ENCODE results near the gene AP4M1.

AP4M1 gene

DNA sequence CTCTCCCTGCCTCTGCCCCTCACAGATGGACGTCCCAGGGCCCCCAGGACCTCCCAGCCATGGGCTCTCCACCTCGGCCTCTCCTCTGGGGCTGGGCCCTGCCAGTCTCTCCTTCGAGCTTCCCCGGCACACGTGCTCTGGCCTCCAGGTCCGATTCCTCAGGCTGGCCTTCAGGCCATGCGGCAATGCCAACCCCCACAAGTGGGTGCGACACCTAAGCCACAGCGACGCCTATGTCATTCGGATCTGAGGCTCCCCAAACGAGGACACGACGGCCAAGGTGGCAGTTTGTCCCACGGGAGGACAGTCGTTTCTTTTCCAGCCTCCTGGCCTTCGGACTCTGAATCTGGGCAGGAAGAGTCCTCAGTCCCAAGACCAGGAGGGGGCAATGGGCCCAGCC lies 5.2 kb downstream of the AP4M1 start:
- Histone ChIP-seq H3K4me3 (ENCODE audit: low read length) (no peak overlapping the region), H3K4me1 (ENCODE audit: insufficient read depth, low read length) (peaks cover 5% of the 10 kb centered on the region), H3K36me3 (ENCODE audit: insufficient read depth, low read length) (peaks cover 55% of the 10 kb centered on the region), H3K27me3 (ENCODE audit: insufficient read depth, low read length) (no peaks in the 10 kb centered on the region), H3K9me3 (ENCODE audit: low read length) (no peaks in the 10 kb centered on the region), H2AFZ (ENCODE audit: low read depth, low read length) (no peak overlapping the region)

- Histone ChIP-seq H3K27me3 (ENCODE audit: insufficient read depth, low read length) (no peaks in the 10 kb centered on the region), H3K4me1 (ENCODE audit: insufficient read depth, low read length) (peaks cover 5% of the 10 kb centered on the region), H2AFZ (ENCODE audit: low read depth, low read length) (no peak overlapping the region), H3K4me3 (ENCODE audit: low read length) (no peak overlapping the region), H3K9me3 (ENCODE audit: low read length) (no peaks in the 10 kb centered on the region), H3K36me3 (ENCODE audit: insufficient read depth, low read length) (peaks cover 61% of the 10 kb centered on the region)
Measured at GRCh38 chr7:100107125-100107737, 5.8 kb downstream of the AP4M1 start.

- H3K36me3 ChIP-seq (ENCODE audit: insufficient read depth, low read length): peaks cover 65% of the 10 kb centered on the region
- H3K4me1 ChIP-seq (ENCODE audit: insufficient read depth, low read length): no peaks in the 10 kb centered on the region
- H3K27me3 ChIP-seq (ENCODE audit: insufficient read depth, low read length): no peaks in the 10 kb centered on the region
- no peaks in the 10 kb centered on the region for H3K9me3 ChIP-seq (ENCODE audit: low read length)
- H3K4me3 ChIP-seq (ENCODE audit: low read length): no peak overlapping the region
- no peak overlapping the region for H2AFZ ChIP-seq (ENCODE audit: low read depth, low read length)
Measured at GRCh38 chr7:100107890-100108289, 6.4 kb downstream of the AP4M1 start.

DNA sequence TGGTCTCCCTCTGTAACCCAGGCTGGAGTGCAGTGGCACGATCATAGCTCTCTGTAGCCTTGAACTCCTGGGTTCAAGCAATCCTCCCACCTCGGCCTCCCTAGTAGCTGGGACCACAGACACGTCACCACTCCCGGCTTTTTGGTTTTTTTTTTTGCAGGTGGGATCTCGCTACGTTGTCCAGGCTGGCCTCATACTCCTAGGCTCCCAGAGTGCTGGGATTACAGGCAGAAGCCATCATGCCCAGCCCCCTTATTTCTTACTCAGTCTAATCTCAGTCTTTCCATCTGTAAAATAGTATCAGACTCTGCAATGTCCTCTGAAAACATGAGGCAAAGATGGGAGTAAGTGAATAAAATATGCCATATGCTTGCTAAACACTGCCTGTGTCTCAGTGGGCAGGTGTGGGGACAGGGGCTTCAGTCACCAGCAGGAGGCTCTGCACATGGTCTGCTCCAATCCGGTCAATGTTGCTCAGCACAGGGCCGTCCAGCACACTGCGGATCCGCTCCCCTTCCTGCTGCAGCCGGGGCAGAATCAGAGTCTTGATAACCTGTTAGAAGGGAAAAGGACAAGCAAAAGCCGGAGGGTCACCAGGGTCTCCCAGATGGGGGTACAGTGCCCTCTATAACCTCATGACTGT lies 8.2 kb downstream of the AP4M1 start:
- Histone ChIP-seq H3K4me3 (ENCODE audit: low read length) (no peak overlapping the region), H3K36me3 (ENCODE audit: insufficient read depth, low read length) (peaks cover 77% of the 10 kb centered on the region), H3K4me1 (ENCODE audit: insufficient read depth, low read length) (no peaks in the 10 kb centered on the region), H3K27me3 (ENCODE audit: insufficient read depth, low read length) (no peaks in the 10 kb centered on the region), H2AFZ (ENCODE audit: low read depth, low read length) (no peak overlapping the region), H3K9me3 (ENCODE audit: low read length) (no peaks in the 10 kb centered on the region)

GRCh38 chr7:100111156-100111555 lies 9.7 kb downstream of the AP4M1 start:
- no peak overlapping the region for H3K4me3 ChIP-seq (ENCODE audit: low read length)
- no peak overlapping the region for H2AFZ ChIP-seq (ENCODE audit: low read depth, low read length)
- peaks cover 72% of the 10 kb centered on the region for H3K36me3 ChIP-seq (ENCODE audit: insufficient read depth, low read length)
- no peaks in the 10 kb centered on the region for H3K4me1 ChIP-seq (ENCODE audit: insufficient read depth, low read length)
- H3K9me3 ChIP-seq (ENCODE audit: low read length): no peaks in the 10 kb centered on the region
- H3K27me3 ChIP-seq (ENCODE audit: insufficient read depth, low read length): no peaks in the 10 kb centered on the region

DNA sequence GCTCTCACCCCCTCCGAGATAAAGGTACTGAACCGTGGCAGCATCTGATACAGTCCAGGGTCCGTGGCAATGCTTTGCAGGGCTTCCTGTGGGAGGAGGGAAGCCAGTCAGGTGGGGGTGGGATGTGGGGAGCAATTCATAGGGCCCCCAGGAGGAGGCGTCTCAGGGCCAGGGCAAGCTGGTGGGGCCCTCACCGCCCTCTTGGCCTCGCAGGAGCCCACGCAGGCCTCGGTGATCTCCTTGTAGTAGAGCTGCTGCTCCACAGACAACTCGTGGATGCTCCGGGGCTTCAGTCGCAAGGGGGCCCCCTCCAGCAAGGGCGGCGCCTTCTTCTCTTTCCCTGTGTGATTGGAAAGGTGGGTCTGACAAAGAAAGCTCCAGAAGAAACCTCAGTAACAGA lies 10.5 kb downstream of the AP4M1 start:
- Histone ChIP-seq H3K27me3 (ENCODE audit: insufficient read depth, low read length) (no peaks in the 10 kb centered on the region), H2AFZ (ENCODE audit: low read depth, low read length) (no peak overlapping the region), H3K4me1 (ENCODE audit: insufficient read depth, low read length) (no peaks in the 10 kb centered on the region), H3K4me3 (ENCODE audit: low read length) (no peak overlapping the region), H3K36me3 (ENCODE audit: insufficient read depth, low read length) (peaks cover 66% of the 10 kb centered on the region), H3K9me3 (ENCODE audit: low read length) (no peaks in the 10 kb centered on the region)

DNA sequence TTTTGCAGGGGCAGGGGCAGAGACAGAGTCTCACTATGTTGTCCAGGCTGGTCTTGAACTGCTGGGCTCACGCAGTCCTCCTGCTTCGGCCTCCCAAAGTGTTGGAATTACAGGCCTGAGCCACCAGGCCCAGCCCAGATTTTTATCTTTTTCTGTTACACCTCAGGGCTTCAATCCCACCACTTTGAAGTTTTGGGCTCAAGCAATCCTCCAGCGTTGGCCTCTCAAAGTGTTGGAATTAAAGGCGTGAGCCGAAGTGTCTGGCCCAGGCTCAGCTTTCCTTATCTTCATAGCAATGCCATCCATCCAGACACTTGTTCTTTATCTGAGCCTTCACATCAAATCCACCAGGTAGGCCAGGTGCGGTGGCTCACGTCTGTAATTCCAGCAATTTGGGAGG lies 13.6 kb downstream of the AP4M1 start:
- H3K36me3 ChIP-seq (ENCODE audit: insufficient read depth, low read length): peaks cover 43% of the 10 kb centered on the region
- H3K27me3 ChIP-seq (ENCODE audit: insufficient read depth, low read length): no peaks in the 10 kb centered on the region
- H3K4me1 ChIP-seq (ENCODE audit: insufficient read depth, low read length): peaks cover 6% of the 10 kb centered on the region
- H3K9me3 ChIP-seq (ENCODE audit: low read length): no peaks in the 10 kb centered on the region
- no peak overlapping the region for H3K4me3 ChIP-seq (ENCODE audit: low read length)
- H2AFZ ChIP-seq (ENCODE audit: low read depth, low read length): no peak overlapping the region

- Histone ChIP-seq H3K4me1 (ENCODE audit: insufficient read depth, low read length) (peaks cover 12% of the 10 kb centered on the region), H3K9me3 (ENCODE audit: low read length) (no peaks in the 10 kb centered on the region), H2AFZ (ENCODE audit: low read depth, low read length) (peak overlapping the region; percentile 51), H3K4me3 (ENCODE audit: low read length) (peak overlapping the region; percentile 70), H3K36me3 (ENCODE audit: insufficient read depth, low read length) (peaks cover 16% of the 10 kb centered on the region), H3K27me3 (ENCODE audit: insufficient read depth, low read length) (no peaks in the 10 kb centered on the region)
Measured at GRCh38 chr7:100118388-100119071, 17.1 kb downstream of the AP4M1 start.

DNA sequence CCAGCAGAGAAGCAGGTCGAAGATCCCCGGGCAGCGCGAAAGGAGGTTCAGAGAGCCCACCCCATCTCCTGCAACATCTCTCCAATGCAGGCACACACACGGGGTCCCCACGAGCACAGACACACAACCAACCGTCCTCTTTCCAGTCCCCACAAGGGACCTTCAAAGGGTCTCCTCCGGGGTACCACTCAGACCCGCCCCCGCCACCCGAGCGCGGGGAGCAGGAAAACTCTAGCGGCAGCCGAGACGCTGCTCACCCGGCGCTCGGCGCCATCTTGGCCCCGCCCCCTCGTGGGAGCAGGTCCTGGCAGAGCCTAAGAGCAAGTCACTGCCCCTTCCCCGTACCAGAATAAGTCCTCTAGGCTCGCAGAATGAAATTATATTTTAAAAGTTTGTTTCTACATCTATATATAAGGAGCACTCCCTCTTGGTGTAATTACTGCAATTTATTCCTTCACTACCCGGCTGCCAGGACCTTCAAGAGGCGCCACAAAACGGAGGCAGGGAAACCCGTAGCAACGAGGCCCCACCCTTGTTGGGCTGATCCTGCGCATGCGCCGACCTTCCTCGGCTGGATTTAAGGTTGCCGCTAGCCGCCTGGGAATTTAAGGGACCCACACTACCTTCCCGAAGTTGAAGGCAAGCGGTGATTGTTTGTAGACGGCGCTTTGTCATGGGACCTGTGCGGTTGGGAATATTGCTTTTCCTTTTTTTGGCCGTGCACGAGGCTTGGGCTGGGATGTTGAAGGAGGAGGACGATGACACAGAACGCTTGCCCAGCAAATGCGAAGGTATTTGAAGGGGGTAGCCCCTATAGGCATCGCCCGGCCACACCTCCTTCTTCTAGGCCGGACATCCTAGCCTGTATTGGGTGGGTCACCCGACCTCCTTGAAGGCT lies 17.9 kb downstream of the AP4M1 start, which contains the start of the genes CNPY4 and TAF6:
Gene CNPY4 (plus strand): TSS at position 563 of the 898 bp plus-strand sequence. CDS start 111 bp downstream, at position 674.
Gene TAF6 (minus strand): TSS at position 287 of the 898 bp plus-strand sequence. CDS start 5,149 bp downstream, outside the sequence.
- Histone ChIP-seq H2AFZ (ENCODE audit: low read depth, low read length) (peak within 1 kb of the TSS; percentile 51), H3K36me3 (ENCODE audit: insufficient read depth, low read length) (peaks cover 11% of the 10 kb centered on the region), H3K4me1 (ENCODE audit: insufficient read depth, low read length) (peaks cover 12% of the 10 kb centered on the region), H3K4me3 (ENCODE audit: low read length) (peak within 1 kb of the TSS; percentile 70), H3K27me3 (ENCODE audit: insufficient read depth, low read length) (no peaks in the 10 kb centered on the region), H3K9me3 (ENCODE audit: low read length) (no peaks in the 10 kb centered on the region)

GRCh38 chr7:100119970-100120732 lies 18.7 kb downstream of the AP4M1 start:
- Histone ChIP-seq H3K27me3 (ENCODE audit: insufficient read depth, low read length) (no peaks in the 10 kb centered on the region), H3K4me1 (ENCODE audit: insufficient read depth, low read length) (peaks cover 12% of the 10 kb centered on the region), H2AFZ (ENCODE audit: low read depth, low read length) (peak overlapping the region; percentile 51), H3K9me3 (ENCODE audit: low read length) (no peaks in the 10 kb centered on the region), H3K4me3 (ENCODE audit: low read length) (peak overlapping the region; percentile 70), H3K36me3 (ENCODE audit: insufficient read depth, low read length) (peaks cover 8% of the 10 kb centered on the region)

GRCh38 chr7:100120733-100121036 lies 19.2 kb downstream of the AP4M1 start:
- peaks cover 7% of the 10 kb centered on the region for H3K36me3 ChIP-seq (ENCODE audit: insufficient read depth, low read length)
- H3K9me3 ChIP-seq (ENCODE audit: low read length): no peaks in the 10 kb centered on the region
- H3K4me1 ChIP-seq (ENCODE audit: insufficient read depth, low read length): peaks cover 12% of the 10 kb centered on the region

GRCh38 chr7:100122067-100122466 lies 20.6 kb downstream of the AP4M1 start:
- Histone ChIP-seq H3K4me1 (ENCODE audit: insufficient read depth, low read length) (peaks cover 12% of the 10 kb centered on the region), H3K36me3 (ENCODE audit: insufficient read depth, low read length) (peaks cover 7% of the 10 kb centered on the region), H3K27me3 (ENCODE audit: insufficient read depth, low read length) (no peaks in the 10 kb centered on the region), H2AFZ (ENCODE audit: low read depth, low read length) (no peak overlapping the region), H3K4me3 (ENCODE audit: low read length) (no peak overlapping the region), H3K9me3 (ENCODE audit: low read length) (no peaks in the 10 kb centered on the region)

More at GRCh38 chr7:100120733-100121036, 19.2 kb downstream of the AP4M1 start:
- H3K27me3 ChIP-seq (ENCODE audit: insufficient read depth, low read length): no peaks in the 10 kb centered on the region
- no peak overlapping the region for H2AFZ ChIP-seq (ENCODE audit: low read depth, low read length)
- H3K4me3 ChIP-seq (ENCODE audit: low read length): peak overlapping the region; percentile 70

Data from neuron (in vitro differentiated cells).